AG04450 (cell line): ENCODE measurements around the gene NRIP1. TPM values are rescaled to one million over a fixed set of nuclear protein-coding genes. Genes with fewer than 3 reads are reported as not detected.
"Not testable (repeated sequence)": the region's sequence is repeated elsewhere in the genome, so short reads cannot be mapped to it uniquely, and the experiment has no call there.

Experiments
- CTCF ChIA-PET: fragments of 300-600, 350-600 bp; formaldehyde crosslinking; extraction: SDS; loops from one replicate; lab custom pipeline; 2022; ENCODE audit warnings: antibody characterized with exemption, inconsistent platforms; lab: Charles Lee
- POLR2A ChIA-PET: fragments of 350-600 bp; formaldehyde crosslinking; extraction: SDS; loops from one replicate; lab custom pipeline; 2021; ENCODE audit warnings: antibody characterized with exemption, inconsistent platforms; lab: Yijun Ruan, JAX
- DNase-seq: peaks from one replicate; pipeline ENCODE4 v3.0.0-alpha.2; 2011; ENCODE audit warnings: low read depth, low spot score
- H3K27ac ChIP-seq: one replicate; pipeline ENCODE4 v1.5.1; 2012; ENCODE audit warnings: low read depth, low read length, control low read depth
- H3K27me3 ChIP-seq: one replicate; pipeline ENCODE4 v1.6.0; 2012; ENCODE audit warnings: low read length; ENCODE audit not compliant: control insufficient read depth, insufficient read depth
- H3K4me3 ChIP-seq: 2 replicates; pipeline ENCODE4 v1.5.1; 2011; ENCODE audit warnings: mild to moderate bottlenecking, low read depth, low read length, control low read depth
- H3K9me3 ChIP-seq: 2 replicates; pipeline ENCODE4 v1.5.1; 2012; ENCODE audit warnings: low read length; ENCODE audit not compliant: control insufficient read depth, insufficient read depth
- polyA plus RNA-seq: library from polyadenylated mRNA; depleted of rRNA; stranded (reverse); fragments of >200 nt; gene quantifications from 2 replicates; pipeline ENCODE4 v1.2.3, GENCODE V29; 2011
- TF ChIP-seq, protein P1 (sequence below): IDR thresholded peaks from 2 replicates; pipeline ENCODE4 v1.5.1; 2011; ENCODE audit warnings: low read depth, low read length, control low read depth, inconsistent platforms

Gene NRIP1
- polyA plus RNA-seq, 1 experiment, result 22.6 TPM

GRCh38 chr21:14947613-14948160 is 117.1 kb downstream of the NRIP1 start:
- H3K9me3 ChIP-seq, result peaks cover 2% of the 10 kb centered on the region; the same call in 1 of the 2 replicates
- H3K27ac ChIP-seq, result no peak overlapping the region
- CTCF ChIA-PET, result no interaction called here
- H3K4me3 ChIP-seq, result no peak overlapping the region
- H3K27me3 ChIP-seq, result no peaks in the 10 kb centered on the region
- POLR2A ChIA-PET, result no interaction called here
- DNase-seq, result no peak
- TF ChIP-seq, protein P1, sequence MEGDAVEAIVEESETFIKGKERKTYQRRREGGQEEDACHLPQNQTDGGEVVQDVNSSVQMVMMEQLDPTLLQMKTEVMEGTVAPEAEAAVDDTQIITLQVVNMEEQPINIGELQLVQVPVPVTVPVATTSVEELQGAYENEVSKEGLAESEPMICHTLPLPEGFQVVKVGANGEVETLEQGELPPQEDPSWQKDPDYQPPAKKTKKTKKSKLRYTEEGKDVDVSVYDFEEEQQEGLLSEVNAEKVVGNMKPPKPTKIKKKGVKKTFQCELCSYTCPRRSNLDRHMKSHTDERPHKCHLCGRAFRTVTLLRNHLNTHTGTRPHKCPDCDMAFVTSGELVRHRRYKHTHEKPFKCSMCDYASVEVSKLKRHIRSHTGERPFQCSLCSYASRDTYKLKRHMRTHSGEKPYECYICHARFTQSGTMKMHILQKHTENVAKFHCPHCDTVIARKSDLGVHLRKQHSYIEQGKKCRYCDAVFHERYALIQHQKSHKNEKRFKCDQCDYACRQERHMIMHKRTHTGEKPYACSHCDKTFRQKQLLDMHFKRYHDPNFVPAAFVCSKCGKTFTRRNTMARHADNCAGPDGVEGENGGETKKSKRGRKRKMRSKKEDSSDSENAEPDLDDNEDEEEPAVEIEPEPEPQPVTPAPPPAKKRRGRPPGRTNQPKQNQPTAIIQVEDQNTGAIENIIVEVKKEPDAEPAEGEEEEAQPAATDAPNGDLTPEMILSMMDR, result no peak

DNA sequence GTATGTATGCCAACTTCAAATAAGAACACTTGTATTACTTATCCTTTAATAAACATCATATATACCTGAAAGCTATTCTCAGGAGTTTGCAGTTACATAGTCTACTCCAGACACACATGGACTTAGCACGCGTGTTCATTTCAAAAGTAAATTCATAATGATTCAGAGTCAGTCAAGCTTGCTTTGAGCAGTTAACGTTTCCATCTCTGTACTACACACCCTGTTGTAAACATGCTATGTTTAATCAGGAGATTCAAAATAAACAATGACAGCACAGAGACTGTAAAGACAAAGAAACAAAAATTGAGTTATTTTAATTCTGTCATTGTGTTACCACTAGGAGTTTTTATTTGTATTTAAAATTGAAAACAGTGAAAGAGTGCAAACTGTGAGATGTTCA is 119.6 kb downstream of the NRIP1 start:
- no peak overlapping the region for H3K27ac ChIP-seq
- no peak overlapping the region for H3K4me3 ChIP-seq
- H3K9me3 ChIP-seq, result peaks cover 2% of the 10 kb centered on the region; the same call in 1 of the 2 replicates
- CTCF ChIA-PET, result no interaction called here
- POLR2A ChIA-PET, result no interaction called here
- DNase-seq, result no peak
- no peaks in the 10 kb centered on the region for H3K27me3 ChIP-seq
- TF ChIP-seq, protein P1, result no peak

- H3K9me3 ChIP-seq, result peaks cover 7% of the 10 kb centered on the region
- H3K4me3 ChIP-seq, result no peak overlapping the region
- H3K27me3 ChIP-seq, result no peaks in the 10 kb centered on the region
- POLR2A ChIA-PET, result no interaction called here
- CTCF ChIA-PET, result interaction anchor here (0.9 to 1.6 kb wide), 3 partner anchors 23 to 80 kb away, joined by 3 to 5 read pairs (median 3); no protein-coding TSS in a partner anchor
- no peak overlapping the region for H3K27ac ChIP-seq
- DNase-seq, result no peak
- TF ChIP-seq, protein P1, result no peak
Observed at GRCh38 chr21:14943616-14944015, 121.2 kb downstream of the NRIP1 start.

DNA sequence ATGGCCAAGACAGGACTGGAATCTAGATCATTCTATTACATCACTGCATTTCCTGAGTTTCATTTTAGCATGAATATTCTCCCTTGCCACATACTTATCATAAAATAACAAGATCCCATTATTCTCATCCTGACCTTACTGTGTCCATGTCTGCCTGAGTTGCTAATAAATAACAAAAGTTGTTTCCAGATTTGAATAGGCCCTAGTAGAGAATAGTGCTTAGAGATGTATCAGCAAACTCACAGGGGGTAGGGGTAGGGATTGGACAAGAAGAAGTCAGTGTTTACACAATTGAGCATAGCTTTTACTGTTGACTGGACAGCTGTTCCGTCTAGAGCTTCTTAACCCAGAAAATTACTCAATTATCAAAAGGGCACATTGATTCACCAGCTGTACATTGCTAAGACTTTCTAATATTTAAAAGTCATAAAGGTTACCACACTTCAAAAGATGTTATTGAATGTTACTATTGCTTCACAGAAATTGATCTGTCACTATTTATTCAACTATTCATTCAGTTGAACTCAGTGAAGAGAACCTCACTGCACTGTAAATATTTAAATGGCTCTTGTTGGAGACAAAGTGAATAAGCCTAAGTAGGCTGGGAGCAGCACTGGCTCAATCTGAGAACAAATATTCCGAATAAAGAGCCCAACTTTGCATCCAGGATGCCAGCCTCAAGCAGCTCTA is 121.9 kb downstream of the NRIP1 start:
- POLR2A ChIA-PET, result no interaction called here
- peak; percentile 23 for DNase-seq
- Histone ChIP-seq H3K4me3 (no peak overlapping the region), H3K27me3 (no peaks in the 10 kb centered on the region), H3K27ac (no peak overlapping the region), H3K9me3 (peaks cover 6% of the 10 kb centered on the region)
- TF ChIP-seq, protein P1, result no peak
- CTCF ChIA-PET, result interaction anchor here (0.9 to 1.6 kb wide), 2 partner anchors 25 to 79 kb away, joined by 3 to 5 read pairs; no protein-coding TSS in a partner anchor

GRCh38 chr21:14927324-14927723 is 137.5 kb downstream of the NRIP1 start:
- H3K27ac ChIP-seq, POLR2A ChIA-PET, H3K9me3 ChIP-seq, H3K4me3 ChIP-seq, DNase-seq, H3K27me3 ChIP-seq: not testable (repeated sequence)
- CTCF ChIA-PET, result interaction anchor here (0.6 kb wide), 1 partner anchor 40 kb away, joined by 3 read pairs; no protein-coding TSS in a partner anchor
